AG10803 (cell line): ENCODE data around the gene SUPT16H.
"Not testable (repeated sequence)": the region's sequence is repeated elsewhere in the genome, so short reads cannot be mapped to it uniquely, and the experiment has no call there.

Source experiments
- DNase-seq: peaks from one replicate; pipeline ENCODE4 v3.0.0; 2010; ENCODE audit warnings: low read depth
- H3K4me3 ChIP-seq: 2 replicates; pipeline ENCODE4 v1.5.1; 2011; ENCODE audit warnings: mild to moderate bottlenecking, low read length, control low read depth
- TF ChIP-seq, protein P1 (sequence below): conservative IDR thresholded peaks from 2 replicates; pipeline ENCODE4 v1.5.1; 2011; ENCODE audit warnings: mild to moderate bottlenecking, low read length, control low read depth, inconsistent platforms

The SUPT16H gene

DNA sequence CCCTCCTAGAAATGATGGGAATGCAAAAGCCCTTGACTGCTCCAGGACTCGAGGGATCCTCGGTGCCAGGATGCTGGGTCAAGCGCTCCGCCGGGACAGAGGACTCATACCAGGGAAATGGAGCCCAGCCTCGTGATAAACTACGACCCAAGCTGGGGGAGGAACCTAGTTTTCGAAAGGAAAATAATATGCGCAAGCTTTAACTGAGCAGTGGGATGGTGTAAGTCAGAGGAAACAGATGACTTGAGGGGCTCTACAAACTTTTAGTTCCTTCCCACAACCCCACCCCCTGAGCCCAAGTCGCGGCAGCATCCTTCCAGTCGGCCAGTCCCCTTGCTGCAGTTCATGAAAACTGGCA, 654 bp upstream of the SUPT16H start:
- DNase-seq: no peak
- H3K4me3 ChIP-seq: peak overlapping the region; percentile 99
- TF ChIP-seq, protein P1, sequence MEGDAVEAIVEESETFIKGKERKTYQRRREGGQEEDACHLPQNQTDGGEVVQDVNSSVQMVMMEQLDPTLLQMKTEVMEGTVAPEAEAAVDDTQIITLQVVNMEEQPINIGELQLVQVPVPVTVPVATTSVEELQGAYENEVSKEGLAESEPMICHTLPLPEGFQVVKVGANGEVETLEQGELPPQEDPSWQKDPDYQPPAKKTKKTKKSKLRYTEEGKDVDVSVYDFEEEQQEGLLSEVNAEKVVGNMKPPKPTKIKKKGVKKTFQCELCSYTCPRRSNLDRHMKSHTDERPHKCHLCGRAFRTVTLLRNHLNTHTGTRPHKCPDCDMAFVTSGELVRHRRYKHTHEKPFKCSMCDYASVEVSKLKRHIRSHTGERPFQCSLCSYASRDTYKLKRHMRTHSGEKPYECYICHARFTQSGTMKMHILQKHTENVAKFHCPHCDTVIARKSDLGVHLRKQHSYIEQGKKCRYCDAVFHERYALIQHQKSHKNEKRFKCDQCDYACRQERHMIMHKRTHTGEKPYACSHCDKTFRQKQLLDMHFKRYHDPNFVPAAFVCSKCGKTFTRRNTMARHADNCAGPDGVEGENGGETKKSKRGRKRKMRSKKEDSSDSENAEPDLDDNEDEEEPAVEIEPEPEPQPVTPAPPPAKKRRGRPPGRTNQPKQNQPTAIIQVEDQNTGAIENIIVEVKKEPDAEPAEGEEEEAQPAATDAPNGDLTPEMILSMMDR: no peak

DNA sequence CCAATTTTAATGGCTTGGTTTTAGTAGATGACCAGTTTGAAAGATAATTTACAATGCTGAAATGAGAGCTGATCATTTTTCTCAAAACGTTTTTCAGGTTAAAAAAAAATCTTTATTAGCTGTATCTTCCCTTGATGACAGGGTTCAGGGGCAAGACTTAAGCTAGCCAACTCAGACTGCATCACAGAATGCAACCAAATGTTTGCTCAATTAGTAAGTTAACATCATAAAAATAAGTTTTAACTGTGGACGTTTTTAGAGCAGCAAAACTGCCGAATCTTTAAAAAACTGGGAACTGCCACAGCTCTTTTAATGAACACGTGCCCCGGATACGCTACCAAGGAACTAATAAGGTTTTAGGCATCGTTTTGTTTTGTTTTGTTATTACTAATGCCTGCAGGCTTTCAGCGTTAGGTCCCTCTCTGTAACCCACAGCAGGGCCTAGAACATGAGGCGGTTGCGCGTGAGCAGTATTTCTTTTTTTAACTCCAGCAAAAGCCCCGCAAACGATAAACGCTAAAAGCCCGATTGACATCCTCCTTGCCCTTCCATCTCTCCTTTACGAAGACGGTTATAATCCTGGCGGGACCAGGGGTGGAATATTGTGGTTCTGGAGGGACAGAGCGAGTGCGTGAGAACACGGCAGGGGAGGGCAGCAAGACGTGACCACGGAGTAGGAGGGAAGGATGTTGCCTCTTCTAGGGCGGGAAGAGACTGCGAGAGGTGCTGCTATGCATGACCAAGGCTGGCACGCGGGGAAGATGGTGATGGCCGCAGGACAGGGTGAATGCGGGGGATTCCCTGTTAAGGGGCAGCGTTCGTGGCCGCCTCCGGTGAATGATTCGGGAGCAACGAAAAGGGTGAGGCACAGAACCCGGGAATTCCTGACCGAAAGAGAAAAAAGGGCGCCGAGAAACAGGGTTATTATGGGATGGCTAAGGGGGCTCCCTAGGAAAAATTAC, 652 bp downstream of the SUPT16H start:
- TF ChIP-seq, protein P1: no peak
- peak overlapping the region; percentile 99 for H3K4me3 ChIP-seq

DNA sequence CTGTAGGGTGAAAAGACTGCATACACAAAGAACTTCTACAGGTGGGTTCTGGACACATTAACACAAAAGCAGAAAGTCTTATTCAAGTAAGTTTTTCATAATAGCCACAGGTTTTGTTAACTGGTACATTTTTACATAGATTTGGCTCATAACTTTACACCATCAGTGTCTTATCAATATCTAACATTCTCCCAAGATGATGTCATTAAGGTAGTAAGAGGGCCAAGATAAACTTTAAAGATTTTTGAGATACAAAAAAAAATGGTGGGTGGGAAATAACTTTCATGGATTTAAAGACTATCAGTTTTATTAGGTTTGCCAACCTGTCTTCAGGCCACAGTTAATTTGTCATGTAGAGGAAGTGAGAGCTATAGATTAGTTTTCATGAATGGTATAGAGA, 1.7 kb downstream of the SUPT16H start:
- DNase-seq: no peak
- TF ChIP-seq, protein P1: no peak
- no peak overlapping the region for H3K4me3 ChIP-seq

More for the DNA sequence above, 652 bp downstream of the SUPT16H start:
- peak; percentile 63 for DNase-seq

DNA sequence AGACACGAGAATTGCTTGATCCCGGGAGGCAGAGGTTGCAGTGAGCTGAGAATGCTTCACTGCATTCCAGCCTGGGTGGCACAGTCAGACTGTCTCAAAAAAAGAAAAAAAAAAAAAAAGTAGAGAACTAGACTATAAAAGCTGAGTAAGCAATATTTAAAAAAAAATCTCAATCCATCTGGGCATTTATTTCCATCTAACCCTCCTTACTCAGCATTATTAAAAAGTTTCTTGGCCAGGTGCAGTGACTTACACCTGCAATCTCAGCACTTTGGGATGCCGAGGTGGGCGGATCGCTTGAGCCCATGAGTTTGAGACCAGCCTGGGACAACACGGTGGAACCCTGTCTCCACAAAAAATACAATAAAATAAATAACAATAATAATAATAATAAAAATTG, 4.5 kb downstream of the SUPT16H start:
- H3K4me3 ChIP-seq: no peak overlapping the region
- DNase-seq: no peak
- TF ChIP-seq, protein P1: no peak

DNA sequence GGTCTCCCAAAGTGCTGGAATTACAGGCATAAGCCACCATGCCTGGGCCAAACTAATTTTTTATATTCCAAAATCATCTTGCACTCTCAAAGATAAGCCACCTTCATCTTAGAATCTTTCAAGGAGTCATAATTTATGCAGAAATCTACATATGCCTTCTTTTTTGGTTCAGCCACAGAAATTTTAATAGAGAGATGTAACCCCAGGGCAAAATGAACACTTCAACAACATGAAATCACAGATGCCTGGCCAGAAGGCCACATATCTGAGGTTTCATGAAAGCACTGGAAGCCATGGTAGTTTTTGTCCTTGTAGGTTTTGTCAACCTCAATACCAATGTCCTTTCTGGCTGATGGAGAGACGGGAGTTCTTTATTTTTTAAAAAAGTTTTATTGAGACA, 9.8 kb downstream of the SUPT16H start:
- no peak overlapping the region for H3K4me3 ChIP-seq
- no peak for DNase-seq
- TF ChIP-seq, protein P1: no peak

DNA sequence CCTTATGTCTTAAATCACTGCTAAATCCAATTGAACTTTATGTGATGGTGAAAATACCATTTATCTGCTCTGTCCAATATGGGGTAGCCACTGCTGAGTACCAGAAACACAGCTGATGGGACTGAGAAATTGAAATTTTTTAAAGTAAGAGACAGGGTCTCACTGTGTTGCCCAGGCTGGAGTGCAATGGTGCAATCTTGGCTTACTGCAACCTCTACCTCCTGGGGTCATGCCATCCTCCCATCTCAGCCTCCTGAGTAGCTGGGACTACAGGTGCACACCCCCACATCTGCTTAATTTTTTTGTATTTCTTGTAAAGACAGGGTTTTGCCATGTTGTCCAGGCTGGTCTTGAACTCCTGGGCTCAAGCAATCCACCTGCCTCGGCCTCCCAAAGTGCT, 11.0 kb downstream of the SUPT16H start:
- not testable (repeated sequence) for H3K4me3 ChIP-seq

DNA sequence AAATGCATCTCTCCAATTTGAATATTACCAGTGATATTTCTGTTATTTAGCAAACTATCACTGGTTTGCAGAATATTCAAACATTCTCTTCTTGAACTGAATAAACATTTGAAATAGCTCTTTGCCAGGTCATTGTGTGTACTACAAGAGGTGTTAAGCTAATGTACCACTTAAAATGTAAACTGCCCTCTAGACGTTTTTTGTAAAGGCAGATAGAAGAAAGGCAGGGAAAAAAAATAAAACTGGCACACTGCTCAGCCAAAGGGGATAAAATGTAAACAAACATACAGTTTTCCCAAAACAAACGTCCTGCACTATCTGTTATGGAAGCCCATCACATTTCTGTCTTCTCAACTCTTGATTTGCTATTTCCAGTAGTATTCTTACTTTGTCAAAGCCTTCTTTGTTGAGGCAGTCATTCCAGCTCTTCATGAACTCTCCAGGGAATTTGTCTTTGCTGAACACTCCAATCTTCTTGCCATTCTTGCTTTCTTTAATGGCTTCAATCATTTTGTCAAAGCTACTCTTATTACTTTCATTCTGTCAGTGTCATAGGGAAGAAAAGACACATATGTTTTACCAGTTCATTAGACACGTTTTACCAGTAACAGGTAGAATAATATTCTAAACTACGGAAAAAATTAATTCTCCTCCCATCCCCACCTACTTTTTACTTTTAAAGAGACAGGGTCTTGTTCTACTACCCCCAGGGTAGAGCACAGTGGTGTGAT, 13.7 kb downstream of the SUPT16H start:
- no peak for DNase-seq
- TF ChIP-seq, protein P1: no peak
- H3K4me3 ChIP-seq: no peak overlapping the region

More for the DNA sequence above, 11.0 kb downstream of the SUPT16H start:
- not testable (repeated sequence) for DNase-seq
